ENCODE results near the gene HES2.
"Not testable (repeated sequence)": the region's sequence is repeated elsewhere in the genome, so short reads cannot be mapped to it uniquely, and the experiment has no call there.

Gene HES2

DNA sequence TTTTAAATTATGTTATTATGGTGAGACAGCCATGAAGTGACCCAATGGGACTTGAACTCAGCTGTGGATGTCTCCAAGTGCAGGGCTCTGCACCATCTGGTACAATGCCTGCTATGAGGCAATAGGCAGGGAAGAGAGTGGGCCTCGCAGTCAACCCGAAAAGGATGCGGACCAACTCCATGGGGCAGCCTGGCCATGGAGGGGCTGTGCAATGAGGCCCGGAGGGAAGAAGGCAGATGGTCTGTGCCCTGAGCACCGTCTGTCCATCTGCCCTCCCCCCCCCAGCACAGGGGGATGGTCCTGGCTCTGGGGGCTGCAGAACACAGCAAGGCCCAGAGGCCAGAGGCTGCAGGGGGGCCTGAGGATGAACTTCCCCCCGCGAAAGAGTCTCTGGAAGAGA is 21.9 kb upstream of the HES2 start (continued):
- no peak for TF ChIP-seq TCF4 (CRISPR knock-in tag; IDR thresholded peaks at IDR 0.05; ENCODE audit: borderline replicate concordance)

DNA sequence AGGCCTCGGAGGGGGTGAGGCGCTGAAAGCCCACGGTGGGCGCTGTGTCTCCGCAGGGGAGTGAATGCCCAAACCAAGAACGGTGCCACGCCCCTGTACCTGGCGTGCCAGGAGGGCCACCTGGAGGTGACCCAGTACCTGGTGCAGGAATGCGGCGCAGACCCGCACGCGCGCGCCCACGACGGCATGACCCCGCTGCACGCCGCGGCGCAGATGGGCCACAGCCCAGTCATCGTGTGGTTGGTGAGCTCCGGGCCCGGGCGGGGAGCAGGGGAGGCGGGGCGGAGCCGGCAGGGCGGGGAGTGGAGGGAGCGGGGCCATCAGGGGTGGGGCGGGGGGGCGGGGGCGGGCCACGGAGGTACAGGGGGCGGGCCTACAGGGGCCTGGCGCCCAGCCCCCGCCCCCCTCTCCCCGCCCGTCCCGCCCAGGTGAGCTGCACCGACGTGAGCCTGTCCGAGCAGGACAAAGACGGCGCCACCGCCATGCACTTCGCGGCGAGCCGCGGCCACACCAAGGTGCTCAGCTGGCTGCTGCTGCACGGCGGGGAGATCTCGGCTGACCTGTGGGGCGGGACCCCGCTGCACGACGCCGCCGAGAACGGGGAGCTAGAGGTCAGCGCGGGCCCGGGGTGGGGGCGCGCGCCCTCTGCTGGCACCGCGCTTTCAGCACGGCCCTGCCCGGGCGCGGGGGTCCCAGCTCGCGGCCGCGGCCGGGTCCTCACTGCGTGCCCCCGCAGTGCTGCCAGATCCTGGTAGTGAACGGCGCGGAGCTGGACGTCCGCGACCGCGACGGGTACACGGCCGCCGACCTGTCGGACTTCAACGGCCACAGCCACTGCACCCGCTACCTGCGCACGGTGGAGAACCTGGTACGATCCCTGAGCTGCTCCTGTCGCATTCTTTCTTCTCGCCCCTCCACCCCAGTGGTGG is 20.7 kb upstream of the HES2 start:
- TF ChIP-seq TCF4 (CRISPR knock-in tag; IDR thresholded peaks at IDR 0.05; ENCODE audit: borderline replicate concordance), result no peak
- no peak for TF ChIP-seq CSDC2 (CRISPR knock-in tag; IDR thresholded peaks at IDR 0.05)
- no peak for TF ChIP-seq TOX (CRISPR knock-in tag; IDR thresholded peaks at IDR 0.05; ENCODE audit: borderline replicate concordance)
- TF ChIP-seq BACH2 (CRISPR knock-in tag; IDR thresholded peaks at IDR 0.05; ENCODE audit: borderline replicate concordance), result no peak
- TF ChIP-seq RARB (CRISPR knock-in tag; IDR thresholded peaks at IDR 0.05), result no peak
- no peak for TF ChIP-seq CSRNP3 (CRISPR knock-in tag; IDR thresholded peaks at IDR 0.05)
- TF ChIP-seq, protein P1, sequence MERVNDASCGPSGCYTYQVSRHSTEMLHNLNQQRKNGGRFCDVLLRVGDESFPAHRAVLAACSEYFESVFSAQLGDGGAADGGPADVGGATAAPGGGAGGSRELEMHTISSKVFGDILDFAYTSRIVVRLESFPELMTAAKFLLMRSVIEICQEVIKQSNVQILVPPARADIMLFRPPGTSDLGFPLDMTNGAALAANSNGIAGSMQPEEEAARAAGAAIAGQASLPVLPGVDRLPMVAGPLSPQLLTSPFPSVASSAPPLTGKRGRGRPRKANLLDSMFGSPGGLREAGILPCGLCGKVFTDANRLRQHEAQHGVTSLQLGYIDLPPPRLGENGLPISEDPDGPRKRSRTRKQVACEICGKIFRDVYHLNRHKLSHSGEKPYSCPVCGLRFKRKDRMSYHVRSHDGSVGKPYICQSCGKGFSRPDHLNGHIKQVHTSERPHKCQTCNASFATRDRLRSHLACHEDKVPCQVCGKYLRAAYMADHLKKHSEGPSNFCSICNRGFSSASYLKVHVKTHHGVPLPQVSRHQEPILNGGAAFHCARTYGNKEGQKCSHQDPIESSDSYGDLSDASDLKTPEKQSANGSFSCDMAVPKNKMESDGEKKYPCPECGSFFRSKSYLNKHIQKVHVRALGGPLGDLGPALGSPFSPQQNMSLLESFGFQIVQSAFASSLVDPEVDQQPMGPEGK (CRISPR knock-in tag; IDR thresholded peaks at IDR 0.05; ENCODE audit: borderline replicate concordance), result no peak
- TF ChIP-seq, protein P2, sequence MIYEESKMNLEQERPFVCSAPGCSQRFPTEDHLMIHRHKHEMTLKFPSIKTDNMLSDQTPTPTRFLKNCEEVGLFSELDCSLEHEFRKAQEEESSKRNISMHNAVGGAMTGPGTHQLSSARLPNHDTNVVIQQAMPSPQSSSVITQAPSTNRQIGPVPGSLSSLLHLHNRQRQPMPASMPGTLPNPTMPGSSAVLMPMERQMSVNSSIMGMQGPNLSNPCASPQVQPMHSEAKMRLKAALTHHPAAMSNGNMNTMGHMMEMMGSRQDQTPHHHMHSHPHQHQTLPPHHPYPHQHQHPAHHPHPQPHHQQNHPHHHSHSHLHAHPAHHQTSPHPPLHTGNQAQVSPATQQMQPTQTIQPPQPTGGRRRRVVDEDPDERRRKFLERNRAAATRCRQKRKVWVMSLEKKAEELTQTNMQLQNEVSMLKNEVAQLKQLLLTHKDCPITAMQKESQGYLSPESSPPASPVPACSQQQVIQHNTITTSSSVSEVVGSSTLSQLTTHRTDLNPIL (CRISPR knock-in tag; IDR thresholded peaks at IDR 0.05; ENCODE audit: low read depth), result no peak
- TF ChIP-seq PPARA (CRISPR knock-in tag; IDR thresholded peaks at IDR 0.05; ENCODE audit: borderline replicate concordance), result no peak
- no peak for TF ChIP-seq ESRRG (CRISPR knock-in tag; IDR thresholded peaks at IDR 0.05)
- no peak for TF ChIP-seq ISL1 (CRISPR knock-in tag; IDR thresholded peaks at IDR 0.05)
- peak; percentile 56 for ATAC-seq

DNA sequence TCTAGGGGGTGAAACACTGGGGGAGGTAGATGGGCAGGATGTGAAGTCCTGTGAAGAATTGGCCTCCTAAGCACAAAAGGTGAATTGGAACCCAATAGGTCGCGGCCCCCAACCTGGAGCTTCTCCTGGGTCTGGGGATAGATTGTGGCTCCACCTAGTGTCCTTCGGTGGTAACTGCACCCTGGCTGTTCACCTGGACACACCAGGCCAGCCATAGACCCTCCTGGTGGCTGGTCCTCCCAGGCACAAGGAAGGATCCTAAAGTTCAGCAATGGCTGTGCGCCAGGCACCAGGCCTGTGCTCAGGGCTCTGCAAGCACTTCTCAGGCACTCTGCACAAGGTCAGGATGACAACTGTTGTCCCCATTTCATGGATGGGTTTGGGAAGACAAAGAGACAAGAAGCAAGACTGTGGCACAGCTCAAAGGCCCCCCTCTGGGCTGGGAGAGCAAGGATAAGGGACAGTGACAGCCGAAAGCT is 18.4 kb upstream of the HES2 start:
- peak; percentile 81 for ATAC-seq
- no peak for TF ChIP-seq ZC3H10 (CRISPR knock-in tag; IDR thresholded peaks at IDR 0.05)
- no peak for TF ChIP-seq BACH2 (CRISPR knock-in tag; IDR thresholded peaks at IDR 0.05; ENCODE audit: borderline replicate concordance)
- TF ChIP-seq SNAI2 (CRISPR knock-in tag; IDR thresholded peaks at IDR 0.05), result no peak
- TF ChIP-seq ISL1 (CRISPR knock-in tag; IDR thresholded peaks at IDR 0.05), result no peak
- no peak for TF ChIP-seq CSDC2 (CRISPR knock-in tag; IDR thresholded peaks at IDR 0.05)
- TF ChIP-seq, protein P2 (CRISPR knock-in tag; IDR thresholded peaks at IDR 0.05; ENCODE audit: low read depth), result no peak
- no peak for TF ChIP-seq ZNF70 (CRISPR knock-in tag; IDR thresholded peaks at IDR 0.05)
- TF ChIP-seq GLIS3 (CRISPR knock-in tag; IDR thresholded peaks at IDR 0.05), result no peak

DNA sequence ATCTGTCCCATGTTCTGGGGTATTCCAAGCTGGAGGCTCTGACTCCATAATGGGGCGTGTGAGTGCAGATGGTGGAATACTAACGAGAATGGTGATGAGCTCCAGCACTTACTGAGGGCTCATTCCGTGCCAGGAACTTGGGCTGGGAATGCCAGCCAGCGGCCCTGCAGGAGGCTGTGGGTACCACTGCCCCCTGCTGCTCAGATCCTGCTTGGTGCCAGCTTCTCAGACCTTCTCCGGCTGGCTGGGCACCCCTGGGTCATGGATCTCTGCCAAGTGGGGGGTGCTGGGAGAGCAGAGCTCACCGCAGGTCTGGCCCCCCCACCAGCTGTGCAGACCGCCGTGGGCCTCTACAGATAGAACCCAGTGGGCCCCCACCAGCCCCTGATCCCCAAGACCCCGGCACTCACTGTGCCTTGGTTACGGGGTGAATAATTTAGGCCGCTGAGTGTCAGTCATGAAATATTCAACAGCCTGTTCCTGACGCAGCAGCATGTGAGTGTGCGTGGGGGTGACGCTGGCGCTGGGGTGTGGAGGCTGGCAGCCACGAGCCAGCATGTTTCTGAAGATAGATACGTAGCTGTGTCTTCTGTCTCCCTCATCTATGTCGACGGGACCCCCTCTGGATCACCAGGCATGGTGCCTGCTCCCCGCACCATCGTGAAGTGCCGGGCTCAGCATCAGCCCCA is 17.4 kb upstream of the HES2 start:
- peak; percentile 65 for ATAC-seq

GRCh38 chr1:6436277-6436676 is 16.6 kb upstream of the HES2 start:
- ATAC-seq, result not testable (repeated sequence)

- TF ChIP-seq GLIS3 (CRISPR knock-in tag; IDR thresholded peaks at IDR 0.05) (no peak), ZNF565 (CRISPR knock-in tag; conservative IDR thresholded peaks at IDR 0.05; ENCODE audit: low read depth) (no peak), ZFP3 (CRISPR knock-in tag; IDR thresholded peaks at IDR 0.05) (no peak), SNAI2 (CRISPR knock-in tag; IDR thresholded peaks at IDR 0.05) (no peak)
Observed at GRCh38 chr1:6435547-6435946, 15.8 kb upstream of the HES2 start.

More at GRCh38 chr1:6435547-6435946, 15.8 kb upstream of the HES2 start:
- no peak for ATAC-seq

All from SK-N-SH treated with all-trans-retinoic acid at 6 μM for 48 hours (cell line).